ENCODE data around the gene DEFB113. TPM values are rescaled to one million over a fixed set of nuclear protein-coding genes. Genes with fewer than 3 reads are reported as not detected.

Gene DEFB113
- total and polyA plus RNA-seq, 2 donors from 2014 or later = not detected

- TF ChIP-seq CTCF (IDR thresholded peaks at IDR 0.05; ENCODE audit: borderline replicate concordance, extremely low read depth, insufficient read depth) = no peak
- no peak overlapping the region for H3K27ac ChIP-seq (ENCODE audit: low read depth in 2 of 2, low read length in 2 of 2)
- H3K9me3 ChIP-seq (ENCODE audit: control insufficient read depth in 2 of 3, insufficient read depth in 1 of 3, low read length in 3 of 3) = no peaks in the 10 kb centered on the region
- no peaks in the 10 kb centered on the region for H3K27me3 ChIP-seq (ENCODE audit: control insufficient read depth, insufficient read depth, low read length)
- DNase-seq (no peak), FAIRE-seq (no peak)
- no peak overlapping the region for H3K9ac ChIP-seq (ENCODE audit: low read length in 3 of 3)
- no peak overlapping the region for H3K4me3 ChIP-seq (ENCODE audit: low read length in 3 of 3)
- intact Hi-C loops (cut with DNase I) = no loop called here
- no peaks in the 10 kb centered on the region for H3K36me3 ChIP-seq (ENCODE audit: control insufficient read depth in 2 of 3, insufficient read depth in 3 of 3, low read length in 3 of 3)
- no peaks in the 10 kb centered on the region for H3K4me1 ChIP-seq (ENCODE audit: control insufficient read depth in 2 of 3, insufficient read depth in 2 of 3, low read depth in 1 of 3, low read length in 3 of 3)
Measured at GRCh38 chr6:49982046-49982445, 12.6 kb upstream of the DEFB113 start.

GRCh38 chr6:49980898-49981297 is 11.5 kb upstream of the DEFB113 start:
- no peak for TF ChIP-seq CTCF (IDR thresholded peaks at IDR 0.05; ENCODE audit: borderline replicate concordance, extremely low read depth, insufficient read depth)
- Histone ChIP-seq H3K27me3 (ENCODE audit: control insufficient read depth, insufficient read depth, low read length) (no peaks in the 10 kb centered on the region), H3K4me1 (ENCODE audit: control insufficient read depth in 2 of 3, insufficient read depth in 2 of 3, low read depth in 1 of 3, low read length in 3 of 3) (no peaks in the 10 kb centered on the region), H3K27ac (ENCODE audit: low read depth in 2 of 2, low read length in 2 of 2) (no peak overlapping the region), H3K36me3 (ENCODE audit: control insufficient read depth in 2 of 3, insufficient read depth in 3 of 3, low read length in 3 of 3) (no peaks in the 10 kb centered on the region), H3K9me3 (ENCODE audit: control insufficient read depth in 2 of 3, insufficient read depth in 1 of 3, low read length in 3 of 3) (no peaks in the 10 kb centered on the region), H3K4me3 (ENCODE audit: low read length in 3 of 3) (no peak overlapping the region), H3K9ac (ENCODE audit: low read length in 3 of 3) (no peak overlapping the region)
- FAIRE-seq = no peak
- DNase-seq = no peak
- intact Hi-C loops (cut with DNase I) = no loop called here

GRCh38 chr6:49979584-49979983 is 10.2 kb upstream of the DEFB113 start:
- Histone ChIP-seq H3K4me3 (ENCODE audit: low read length in 3 of 3) (no peak overlapping the region), H3K36me3 (ENCODE audit: control insufficient read depth in 2 of 3, insufficient read depth in 3 of 3, low read length in 3 of 3) (no peaks in the 10 kb centered on the region), H3K27ac (ENCODE audit: low read depth in 2 of 2, low read length in 2 of 2) (no peak overlapping the region), H3K27me3 (ENCODE audit: control insufficient read depth, insufficient read depth, low read length) (no peaks in the 10 kb centered on the region), H3K9me3 (ENCODE audit: control insufficient read depth in 2 of 3, insufficient read depth in 1 of 3, low read length in 3 of 3) (no peaks in the 10 kb centered on the region), H3K4me1 (ENCODE audit: control insufficient read depth in 2 of 3, insufficient read depth in 2 of 3, low read depth in 1 of 3, low read length in 3 of 3) (no peaks in the 10 kb centered on the region), H3K9ac (ENCODE audit: low read length in 3 of 3) (no peak overlapping the region)
- intact Hi-C loops (cut with DNase I) = no loop called here
- TF ChIP-seq CTCF (IDR thresholded peaks at IDR 0.05; ENCODE audit: borderline replicate concordance, extremely low read depth, insufficient read depth) = no peak
- FAIRE-seq (no peak), DNase-seq (no peak)
